GM18526 (cell line): Measurements from ENCODE around the gene COIL.

Source experiments
- POLR2A ChIP-seq: IDR thresholded peaks from 3 replicates; pipeline ENCODE4 v1.6.1; 2011; ENCODE audit not compliant: insufficient read length; ENCODE audit errors: extremely low read depth

COIL gene

GRCh38 chr17:56919717-56920116 lies 41.1 kb downstream of the COIL start:
- TF ChIP-seq POLR2A = no peak

- no peak for TF ChIP-seq POLR2A
These were observed 41.9 kb downstream of the COIL start for GRCh38 chr17:56918916-56919315.

GRCh38 chr17:56917559-56918296 lies 43.1 kb downstream of the COIL start:
- TF ChIP-seq POLR2A = no peak

- TF ChIP-seq POLR2A = no peak
These were observed 46.1 kb downstream of the COIL start for GRCh38 chr17:56914581-56915273.

GRCh38 chr17:56913867-56914580 lies 46.8 kb downstream of the COIL start, which contains the start of gene TRIM25:
TRIM25 (minus strand) TSS chr17:56914049; CDS start chr17:56913988, 61 bp downstream.
- TF ChIP-seq POLR2A = peak; percentile 100

- no peak for TF ChIP-seq POLR2A
These were observed 47.4 kb downstream of the COIL start for GRCh38 chr17:56913353-56913866.

- TF ChIP-seq POLR2A = no peak
These were observed 47.9 kb downstream of the COIL start for GRCh38 chr17:56913000-56913311.

- TF ChIP-seq POLR2A = no peak
These were observed 48.5 kb downstream of the COIL start for GRCh38 chr17:56912105-56912999.

GRCh38 chr17:56910509-56911235 lies 50.2 kb downstream of the COIL start:
- no peak for TF ChIP-seq POLR2A

GRCh38 chr17:56909742-56910508 lies 50.9 kb downstream of the COIL start:
- no peak for TF ChIP-seq POLR2A

GRCh38 chr17:56908001-56908542 lies 52.8 kb downstream of the COIL start:
- no peak for TF ChIP-seq POLR2A

GRCh38 chr17:56903560-56903959 lies 57.3 kb downstream of the COIL start:
- no peak for TF ChIP-seq POLR2A

GRCh38 chr17:56902348-56902747 lies 58.5 kb downstream of the COIL start:
- no peak for TF ChIP-seq POLR2A
